GM19043 (cell line): ENCODE data around the gene PSMB5.

Experiments
- ATAC-seq: cut with Tn5 transposase; IDR thresholded peaks from one replicate; pipeline ENCODE4 v1.9.1; 2021; ENCODE audit warnings: low read depth; ENCODE audit not compliant: unreplicated experiment

PSMB5 gene

GRCh38 chr14:22996768-22997654 lies 37.7 kb downstream of the PSMB5 start:
- ATAC-seq: no peak

- ATAC-seq: no peak
Observed at GRCh38 chr14:22995889-22996625, 38.6 kb downstream of the PSMB5 start.

- no peak for ATAC-seq
Observed at GRCh38 chr14:22994762-22995275, 39.9 kb downstream of the PSMB5 start.

GRCh38 chr14:22993517-22993916 lies 41.2 kb downstream of the PSMB5 start:
- ATAC-seq: no peak

- no peak for ATAC-seq
Observed at GRCh38 chr14:22991852-22992251, 42.8 kb downstream of the PSMB5 start.

- no peak for ATAC-seq
Observed at GRCh38 chr14:22987291-22987690, 47.4 kb downstream of the PSMB5 start.

- ATAC-seq: no peak
Observed at GRCh38 chr14:22986508-22987054, 48.1 kb downstream of the PSMB5 start.

GRCh38 chr14:22985894-22986507 lies 48.7 kb downstream of the PSMB5 start:
- ATAC-seq: no peak

GRCh38 chr14:22984959-22985658 lies 49.6 kb downstream of the PSMB5 start:
- ATAC-seq: no peak

GRCh38 chr14:22982477-22983245 lies 52.0 kb downstream of the PSMB5 start, which contains the start of gene AJUBA:
Gene AJUBA (minus strand): TSS chr14:22982551. CDS start chr14:22982266, 285 bp downstream.
- ATAC-seq: no peak

- ATAC-seq: no peak
Observed at GRCh38 chr14:22981876-22982476, 52.7 kb downstream of the PSMB5 start.

- no peak for ATAC-seq
Observed at GRCh38 chr14:22981090-22981875, 53.4 kb downstream of the PSMB5 start.

- no peak for ATAC-seq
Observed at GRCh38 chr14:22980672-22981089, 54.0 kb downstream of the PSMB5 start.

- no peak for ATAC-seq
Observed at GRCh38 chr14:22979748-22980392, 54.8 kb downstream of the PSMB5 start.

GRCh38 chr14:22978981-22979671 lies 55.6 kb downstream of the PSMB5 start:
- no peak for ATAC-seq

- ATAC-seq: no peak
Observed at GRCh38 chr14:22978487-22978837, 56.2 kb downstream of the PSMB5 start.
